Breast epithelium (tissue), 3 donors: ENCODE data around the gene PRLR.

Source experiments
- CTCF ChIP-seq, 3 donors: fragments of 450-650 bp; IDR thresholded peaks; one replicate each; pipeline ENCODE4 v1.5.1; 2016 to 2017; ENCODE audit warnings: antibody characterized with exemption in 3 of 3, mild to moderate bottlenecking in 3 of 3, moderate library complexity in 3 of 3
- POLR2A ChIP-seq: fragments of 450-650 bp; IDR thresholded peaks from one replicate; pipeline ENCODE4 v1.6.1; 2016; ENCODE audit warnings: antibody characterized with exemption, mild to moderate bottlenecking, moderate library complexity

- TF ChIP-seq CTCF (IDR thresholded peaks at IDR 0.05): no peak
- TF ChIP-seq POLR2A: no peak
Observed at GRCh38 chr5:35158622-35159369, 71.5 kb downstream of the PRLR start.
